Stimulated activated CD8-positive, alpha-beta memory T cell treated with anti-CD3 and anti-CD28 coated beads, Interleukin-7, amount 100 ng/mL, for 4 hours (primary cell): ENCODE results near the gene AHSG.

Experiments used
- DNase-seq, 2 donors: peaks; one replicate each; pipeline ENCODE4 v3.0.0-alpha.2; 2020; ENCODE audit warnings: low read depth in 2 of 2

AHSG gene

DNA sequence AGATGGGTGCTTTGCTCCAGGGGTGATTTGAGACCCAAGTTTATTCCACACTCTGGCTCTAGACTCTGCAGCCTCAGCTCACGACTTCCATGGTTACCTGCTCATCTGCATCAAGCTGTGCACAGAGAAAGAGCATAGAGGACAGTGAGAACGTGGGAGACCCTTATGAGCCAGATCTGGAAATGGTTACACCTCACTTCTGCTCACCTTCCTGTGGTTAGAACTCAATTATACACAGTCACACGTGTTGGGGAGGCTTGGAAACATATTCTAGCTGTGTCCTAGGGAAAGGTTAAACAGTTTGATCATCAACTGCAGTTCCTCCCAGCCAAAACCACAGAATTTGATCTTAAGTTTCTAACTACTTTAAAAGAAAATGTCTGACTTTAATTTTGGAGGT lies 29.2 kb downstream of the AHSG start:
- no peak for DNase-seq

DNA sequence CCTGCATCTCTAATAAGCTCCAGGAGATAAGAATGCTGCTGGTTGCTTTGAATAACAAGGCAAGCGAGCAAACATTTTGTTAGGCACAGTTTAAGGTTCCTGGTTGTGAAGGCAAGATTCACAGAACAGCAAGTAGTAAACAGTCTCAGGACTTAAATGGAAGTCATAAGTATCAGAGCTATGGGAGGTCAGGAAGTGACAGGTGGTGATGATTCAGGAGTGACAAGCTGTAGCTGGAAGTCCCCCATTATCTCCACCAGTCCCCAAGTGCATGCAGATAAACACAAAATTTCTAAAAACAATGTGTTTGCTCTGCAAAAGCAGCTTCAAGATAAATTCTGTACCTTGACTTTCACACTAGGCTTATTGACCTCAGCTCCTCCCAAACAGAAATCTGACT lies 30.6 kb downstream of the AHSG start:
- no peak for DNase-seq

DNA sequence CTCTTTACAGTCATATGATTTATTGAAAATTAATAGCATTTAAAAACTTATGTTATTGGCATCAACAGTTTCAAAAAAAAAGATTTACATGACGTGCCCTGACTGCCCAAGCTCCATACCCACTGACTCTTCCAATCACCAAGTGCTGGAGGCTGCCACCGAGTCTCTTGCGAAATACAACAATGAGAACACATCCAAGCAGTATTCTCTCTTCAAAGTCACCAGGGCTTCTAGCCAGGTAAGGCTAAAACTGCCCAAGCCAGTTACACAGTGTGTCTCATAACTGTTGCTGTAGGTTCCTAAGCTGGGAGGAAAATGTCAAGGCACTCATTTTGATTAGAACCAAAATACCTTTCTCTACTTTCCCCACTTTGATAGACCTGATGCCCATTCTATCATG lies 31.8 kb downstream of the AHSG start:
- DNase-seq: no peak

DNA sequence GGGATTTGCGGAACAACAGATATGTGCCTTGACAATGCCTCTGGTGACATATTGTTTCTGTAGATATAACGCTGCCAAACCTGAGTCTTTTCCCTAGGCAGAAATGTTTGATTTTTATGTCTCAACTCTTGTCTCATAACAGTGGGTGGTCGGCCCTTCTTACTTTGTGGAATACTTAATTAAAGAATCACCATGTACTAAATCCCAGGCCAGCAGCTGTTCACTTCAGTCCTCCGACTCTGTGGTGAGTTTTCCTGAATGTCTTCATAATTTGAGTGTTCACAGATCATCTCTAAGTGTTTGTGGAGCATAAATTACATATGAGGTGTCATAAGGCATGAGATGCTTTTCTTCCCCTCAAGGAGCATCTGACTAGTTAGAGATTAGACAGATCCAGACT lies 33.2 kb downstream of the AHSG start:
- no peak for DNase-seq

DNA sequence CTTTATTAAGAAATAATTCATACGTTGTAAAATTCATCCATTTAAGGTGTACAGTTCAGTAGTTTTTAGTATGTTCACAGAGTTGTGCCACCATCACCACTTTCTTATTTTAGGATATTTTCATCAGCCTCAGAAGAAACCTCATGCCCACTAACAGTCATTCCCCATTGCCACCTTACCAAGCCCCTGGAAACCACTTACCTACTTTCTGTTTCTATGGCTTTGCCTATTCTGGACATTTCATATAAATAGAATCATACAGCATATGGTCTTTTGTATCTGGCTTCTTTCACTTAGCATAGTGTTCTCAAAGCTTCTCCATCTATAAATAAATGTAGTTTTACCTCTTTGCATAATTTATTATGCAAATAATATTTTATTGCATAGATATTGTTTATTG lies 34.0 kb downstream of the AHSG start:
- no peak for DNase-seq

DNA sequence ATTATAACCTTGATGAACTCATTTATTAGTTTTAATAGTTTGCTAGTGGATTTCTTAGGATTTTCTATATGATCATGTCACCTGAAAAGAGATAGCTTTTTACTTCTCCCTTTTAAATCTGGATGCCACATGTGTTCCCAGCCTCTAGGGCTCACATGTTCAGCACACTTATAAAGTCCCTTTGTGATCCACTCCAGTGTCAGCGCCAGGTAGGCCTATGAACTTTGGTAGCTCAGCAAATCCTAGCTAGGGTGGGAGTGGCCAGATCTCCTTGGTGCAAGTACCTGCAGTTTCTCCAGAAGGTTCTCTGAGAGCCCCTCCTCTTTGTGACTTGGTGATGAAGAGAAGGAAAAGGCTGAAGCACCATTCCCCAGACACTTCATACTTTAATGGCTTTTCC lies 36.0 kb downstream of the AHSG start:
- no peak for DNase-seq

DNA sequence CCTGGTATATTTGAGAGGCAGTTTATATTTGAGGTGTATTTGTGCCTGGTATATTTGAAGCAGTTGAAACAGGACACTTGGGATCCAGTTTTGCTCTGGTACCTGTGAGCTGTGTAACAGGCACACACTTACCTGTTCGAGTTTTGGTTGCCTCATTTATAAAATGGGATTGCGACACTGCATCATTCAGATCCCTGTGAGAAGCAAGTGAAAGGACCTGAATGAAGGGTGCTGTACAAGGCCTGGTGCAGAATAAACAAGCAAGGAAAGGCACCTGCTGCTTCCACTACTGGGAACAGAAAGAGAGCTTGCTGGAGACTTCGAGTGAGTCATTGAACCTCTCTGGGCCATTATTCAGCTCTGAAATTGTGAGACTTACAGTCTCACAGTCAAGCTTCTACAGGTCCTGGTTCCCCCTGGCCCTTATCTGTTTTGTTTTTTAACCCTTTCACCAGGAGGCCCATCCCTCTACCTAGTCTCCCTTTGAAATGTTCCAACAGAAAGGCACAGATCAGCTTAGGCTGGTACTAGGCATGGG lies 38.9 kb downstream of the AHSG start:
- no peak for DNase-seq

DNA sequence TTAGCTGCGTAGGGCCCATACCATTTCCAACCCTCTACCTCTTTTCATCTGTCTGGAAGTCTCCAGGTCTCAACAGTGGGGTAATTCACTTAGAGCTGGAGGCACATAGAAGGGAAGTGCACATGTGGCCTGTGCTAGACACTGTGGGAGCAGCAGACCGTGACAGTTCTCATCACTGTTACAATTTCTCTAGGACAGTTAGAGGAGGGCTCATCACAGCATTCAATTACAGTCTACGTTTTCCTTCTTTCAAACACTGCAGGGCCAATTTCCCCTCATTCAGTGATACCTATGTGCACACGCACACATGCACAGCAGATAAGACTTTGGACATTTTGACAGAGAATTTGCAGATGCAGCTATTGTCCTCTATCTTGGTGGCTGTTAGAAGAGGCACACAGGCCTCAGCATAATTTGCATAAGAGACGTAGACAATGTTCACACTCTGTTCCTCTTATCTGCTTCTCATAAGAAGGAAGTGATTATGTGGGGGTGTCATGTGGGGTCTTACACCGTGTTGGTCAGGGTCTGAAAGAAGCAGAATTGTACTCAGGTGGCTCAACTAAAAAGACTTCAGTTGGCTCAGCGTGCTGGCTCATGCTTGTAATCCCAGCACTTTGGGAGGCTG lies 40.3 kb downstream of the AHSG start:
- no peak for DNase-seq

DNA sequence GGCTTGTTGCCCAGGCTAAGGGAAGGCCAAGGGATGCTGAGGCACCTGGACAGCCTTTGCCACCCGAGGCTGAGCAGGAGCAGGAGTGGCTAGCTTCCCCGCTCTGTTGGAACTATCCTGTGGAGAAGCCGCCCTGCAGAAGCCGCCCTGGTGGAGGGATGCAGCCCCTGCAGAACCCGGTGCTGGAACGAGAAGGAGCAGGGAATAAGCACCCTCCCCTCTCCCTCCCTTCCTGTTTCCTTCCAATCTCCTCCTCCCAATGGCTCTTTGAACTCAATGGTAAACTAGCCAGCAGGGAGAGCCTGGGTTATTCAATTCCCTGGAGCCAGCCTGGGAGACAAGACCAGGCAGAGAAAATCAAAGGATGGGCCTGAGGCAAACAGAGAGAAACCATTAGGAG lies 41.1 kb downstream of the AHSG start:
- no peak for DNase-seq

DNA sequence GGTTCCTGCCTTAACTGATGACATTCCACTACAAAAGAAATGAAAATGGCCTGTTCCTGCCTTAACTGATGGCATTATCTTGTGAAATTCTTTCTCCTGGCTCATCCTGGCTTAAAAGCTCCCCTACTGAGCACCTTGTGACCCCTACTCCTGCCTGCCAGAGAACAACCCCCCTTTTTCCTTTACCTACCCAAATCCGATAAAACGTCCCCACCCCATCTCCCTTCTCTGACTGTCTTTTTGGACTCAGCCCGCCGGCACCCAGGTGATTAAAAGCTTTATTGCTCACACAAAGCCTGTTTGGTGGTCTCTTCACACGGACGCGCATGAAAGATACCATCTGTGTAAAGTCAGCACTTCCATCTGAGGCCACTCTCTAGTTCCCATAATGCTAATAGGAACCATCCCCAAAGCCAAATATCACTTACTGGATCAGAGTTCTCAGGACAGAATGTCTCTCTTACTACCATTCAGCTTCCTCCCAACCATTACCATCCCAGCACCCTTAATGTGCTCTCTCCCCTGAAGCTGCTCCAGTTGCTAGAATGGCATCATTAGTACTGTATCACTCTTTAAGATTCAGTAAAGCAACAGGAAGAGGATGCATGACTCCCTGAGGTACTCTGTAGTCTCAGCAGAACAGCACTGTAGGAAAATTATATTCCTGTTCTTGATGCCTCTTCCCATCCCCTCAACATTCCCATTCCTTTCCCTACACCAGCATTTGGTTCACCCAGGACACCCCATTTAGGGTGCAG lies 50.7 kb downstream of the AHSG start:
- no peak for DNase-seq

DNA sequence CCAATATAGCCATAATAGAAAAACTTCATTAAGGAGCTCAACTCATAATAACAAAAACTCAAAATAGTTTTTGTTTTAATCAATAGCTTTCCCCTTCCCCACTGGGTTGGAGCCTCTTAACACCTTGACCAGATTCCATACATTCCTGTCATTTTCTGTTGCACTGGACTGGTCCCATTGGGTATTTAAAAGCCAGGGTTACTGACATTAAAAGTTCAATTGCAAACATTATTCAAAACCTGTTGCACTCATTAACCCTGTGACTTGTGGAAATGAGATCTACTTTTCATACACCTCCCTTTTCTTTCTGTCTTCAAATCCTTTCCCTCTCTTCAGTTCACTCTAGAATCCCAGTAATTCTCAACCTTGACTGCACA lies 51.2 kb downstream of the AHSG start:
- DNase-seq: no peak

DNA sequence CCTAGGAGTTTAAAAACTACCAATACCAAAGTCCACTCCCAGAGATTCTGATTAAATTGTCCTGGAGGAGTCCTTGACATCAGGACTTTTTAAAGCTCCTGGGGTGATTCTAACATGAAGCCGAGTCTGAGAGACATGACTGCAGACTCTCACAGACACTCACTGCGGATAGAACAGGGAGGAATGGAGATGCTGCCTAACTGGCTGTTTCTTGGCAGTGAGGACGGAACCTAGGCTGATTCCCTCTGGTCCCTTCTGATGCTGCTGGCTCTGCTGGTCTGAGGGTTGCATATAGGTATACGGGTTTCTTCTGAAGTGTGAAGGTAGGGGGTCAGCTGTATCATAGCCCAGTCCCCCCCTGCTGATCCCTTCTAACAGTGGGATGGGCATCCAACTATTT lies 51.6 kb downstream of the AHSG start:
- DNase-seq: no peak

DNA sequence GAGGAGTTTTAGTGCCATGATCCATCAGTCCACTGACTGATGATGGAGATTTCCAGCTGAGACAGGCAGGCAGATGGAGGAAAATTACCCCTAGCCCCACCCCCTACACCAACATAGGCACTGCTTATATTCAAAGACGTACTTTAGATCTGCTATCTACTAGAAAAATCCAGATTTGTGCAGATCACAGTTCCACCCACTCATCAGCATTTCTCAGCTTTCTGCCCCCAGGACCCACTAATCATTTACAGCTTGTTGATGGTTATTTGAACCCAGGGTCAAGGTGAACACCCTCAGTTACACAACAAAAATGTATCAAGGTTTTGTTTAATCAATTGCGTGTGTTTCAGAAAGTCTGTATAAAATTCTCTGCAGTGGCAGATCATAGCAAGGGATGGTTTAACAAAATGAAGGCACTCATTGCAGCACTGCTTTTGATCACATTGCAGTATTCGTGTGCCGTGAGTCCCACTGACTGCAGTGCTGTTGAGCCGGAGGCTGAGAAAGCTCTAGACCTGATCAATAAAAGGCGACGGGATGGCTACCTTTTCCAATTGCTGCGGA lies 52.8 kb downstream of the AHSG start, which contains the start of gene HRG:
Gene HRG (plus strand): TSS at position 390 of the 564 bp plus-strand sequence. CDS start 18 bp downstream, at position 408.
- no peak for DNase-seq

DNA sequence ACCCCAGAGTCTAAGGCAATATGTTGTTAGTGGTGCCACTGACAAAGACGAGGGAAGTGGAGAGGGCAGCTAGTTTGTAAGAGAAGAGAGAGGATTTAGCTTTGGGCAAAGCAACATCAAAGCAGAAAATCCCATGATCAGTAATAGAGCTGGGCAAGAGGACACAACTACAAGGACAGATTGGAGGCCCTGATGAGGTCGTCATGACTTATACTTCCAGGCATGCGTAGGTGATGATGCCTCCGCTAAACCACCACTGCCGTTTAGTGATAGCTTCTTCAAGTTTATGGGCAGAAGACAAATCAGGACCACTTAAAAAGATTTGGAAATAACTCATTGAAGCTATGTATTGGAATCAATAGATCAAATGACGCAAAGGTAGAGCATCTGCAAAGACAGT lies 55.6 kb downstream of the AHSG start:
- no peak for DNase-seq

DNA sequence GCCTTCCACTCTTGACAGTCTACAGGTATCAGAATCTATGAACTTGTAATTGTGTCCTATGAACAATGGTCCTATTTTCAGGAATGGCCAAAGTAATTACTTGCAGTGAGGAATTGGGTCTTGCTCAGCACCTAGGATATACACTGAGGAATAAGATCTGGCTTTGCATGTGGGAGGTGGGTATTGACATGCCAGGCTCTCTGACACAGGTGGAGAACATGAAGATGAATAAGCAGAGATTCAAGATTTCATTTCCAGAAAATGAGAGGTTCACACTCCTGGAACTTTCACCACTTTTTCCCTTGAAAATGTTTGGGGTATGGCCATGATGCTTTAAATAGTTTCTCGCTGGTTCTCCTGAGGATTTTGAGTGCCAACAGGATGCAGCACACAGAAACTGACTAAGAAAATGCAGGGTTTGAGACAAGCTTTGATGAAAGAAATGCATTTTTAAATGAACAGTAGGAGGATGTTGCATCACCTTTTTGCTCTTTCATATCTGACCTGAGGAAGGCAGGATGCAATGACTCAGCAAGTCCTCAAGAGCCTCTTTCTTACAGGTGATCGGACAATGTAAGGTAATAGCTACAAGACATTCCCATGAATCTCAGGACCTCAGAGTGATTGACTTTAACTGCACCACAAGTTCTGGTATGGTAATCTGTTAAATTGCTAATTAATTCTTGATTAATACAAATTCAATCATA lies 56.7 kb downstream of the AHSG start:
- DNase-seq: no peak

DNA sequence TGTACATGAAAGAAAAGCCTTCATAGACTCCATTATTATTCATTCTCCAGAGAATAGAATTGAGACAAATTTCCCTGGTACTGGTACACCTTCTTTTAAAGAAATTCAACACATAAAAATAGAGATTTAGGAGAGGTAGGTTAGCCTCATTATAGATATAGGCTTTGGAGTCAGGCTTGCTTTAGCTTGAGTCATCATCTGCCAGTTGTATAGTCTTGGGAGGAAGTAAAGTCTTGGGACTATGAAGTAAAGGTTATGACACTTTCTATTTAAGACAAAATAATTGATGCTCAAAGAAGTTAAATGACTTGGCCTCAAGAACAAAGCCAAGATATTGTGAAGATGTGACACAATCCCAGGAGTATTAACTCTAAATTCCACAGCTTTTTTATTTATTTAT lies 57.3 kb downstream of the AHSG start:
- DNase-seq: no peak
